HepG2 (cell line): Measurements from ENCODE around the gene DNAJA2. TPM values are rescaled to one million over a fixed set of nuclear protein-coding genes. Genes with fewer than 3 reads are reported as not detected.
A peak's percentile ranks its signal among the peaks of the same experiment; 100 is the strongest.

Source experiments
- GTF2F1 ChIP-seq: fragments of 150-350 bp; IDR thresholded peaks from 2 replicates; pipeline ENCODE4 v1.6.1; 2014; ENCODE audit warnings: low read length
- HNF4G ChIP-seq, 2 experiments: sonication (generic) in 1 of 2; formaldehyde crosslinking in 1 of 2; IDR thresholded peaks; 2 replicates each; pipeline versions ENCODE4 v1.4.0 to v1.6.1; 2011 to 2020; ENCODE audit warnings: borderline replicate concordance in 2 of 2, low read depth in 2 of 2, mild to moderate bottlenecking in 2 of 2, low read length in 1 of 2, missing genetic modification reagents in 1 of 2, moderate library complexity in 1 of 2
- JARID2 ChIP-seq: sonication (generic); formaldehyde crosslinking; IDR thresholded peaks from 2 replicates; pipeline ENCODE4 v1.8.1; 2023; ENCODE audit warnings: missing genetic modification reagents, inconsistent platforms; ENCODE audit not compliant: insufficient replicate concordance
- JUN ChIP-seq: sonication (generic); formaldehyde crosslinking; IDR thresholded peaks from 2 replicates; pipeline ENCODE4 v1.4.0; 2020; ENCODE audit warnings: mild to moderate bottlenecking, missing genetic modification reagents
- NFYB ChIP-seq: sonication (generic); formaldehyde crosslinking; IDR thresholded peaks from 2 replicates; pipeline ENCODE4 v1.4.0; 2020; ENCODE audit warnings: missing genetic modification reagents
- SNAI1 ChIP-seq: sonication (generic); formaldehyde crosslinking; IDR thresholded peaks from 2 replicates; pipeline ENCODE4 v1.5.0; 2020; ENCODE audit warnings: mild to moderate bottlenecking, missing genetic modification reagents, borderline replicate concordance
- TSC22D2 ChIP-seq: sonication (generic); formaldehyde crosslinking; IDR thresholded peaks from 2 replicates; pipeline ENCODE4 v1.5.1; 2020; ENCODE audit warnings: missing genetic modification reagents, mild to moderate bottlenecking, borderline replicate concordance
- ZBTB20 ChIP-seq: sonication (generic); formaldehyde crosslinking; IDR thresholded peaks from 2 replicates; pipeline ENCODE4 v1.8.1; 2023; ENCODE audit warnings: missing genetic modification reagents, low read depth, mild to moderate bottlenecking, borderline replicate concordance
- ZBTB3 ChIP-seq: sonication (generic); formaldehyde crosslinking; IDR thresholded peaks from 2 replicates; pipeline ENCODE4 v1.4.0; 2020; ENCODE audit warnings: low read depth, mild to moderate bottlenecking, moderate library complexity, missing genetic modification reagents, borderline replicate concordance
- ZKSCAN8 ChIP-seq: IDR thresholded peaks from 2 replicates; pipeline ENCODE4 v1.6.1; 2016; ENCODE audit warnings: borderline replicate concordance, missing genetic modification reagents, missing compliant biosample characterization
- ZNF260 ChIP-seq: sonication (generic); formaldehyde crosslinking; IDR thresholded peaks from 2 replicates; pipeline ENCODE4 v1.4.0; 2020; ENCODE audit warnings: missing genetic modification reagents, low read depth, mild to moderate bottlenecking, borderline replicate concordance
- ZNF431 ChIP-seq: sonication (generic); formaldehyde crosslinking; IDR thresholded peaks from 2 replicates; pipeline ENCODE4 v1.9.0; 2022; ENCODE audit warnings: missing genetic modification reagents, low read depth, mild to moderate bottlenecking, borderline replicate concordance
- ZNF558 ChIP-seq: sonication (generic); formaldehyde crosslinking; IDR thresholded peaks from 2 replicates; pipeline ENCODE4 v1.9.0; 2022; ENCODE audit warnings: mild to moderate bottlenecking, missing genetic modification reagents, borderline replicate concordance
- ZNF674 ChIP-seq: sonication (generic); formaldehyde crosslinking; IDR thresholded peaks from 2 replicates; pipeline ENCODE4 v1.5.0; 2020; ENCODE audit warnings: low read depth, mild to moderate bottlenecking, missing genetic modification reagents
- ZNF878 ChIP-seq: sonication (generic); formaldehyde crosslinking; IDR thresholded peaks from 2 replicates; pipeline ENCODE4 v1.8.1; 2023; ENCODE audit warnings: mild to moderate bottlenecking, missing genetic modification reagents, moderate library complexity
- polyA plus RNA-seq, 8 experiments: library from polyadenylated mRNA; depleted of rRNA in 3 of 8; stranded (reverse) in 7 of 8; unstranded in 1 of 8; fragments of >200 nt; fragmentation: Illumina TruSeq in 4 of 8; extraction: Trizol in 4 of 8; gene quantifications; 2 replicates each; pipeline versions ENCODE4 v1.2.1 to v1.2.3, GENCODE V29; 2011 to 2016; ENCODE audit warnings: low read depth in 4 of 8, missing spikeins in 1 of 8, mixed read lengths in 1 of 8; ENCODE audit not compliant: insufficient read depth in 1 of 8
- total RNA-seq, 5 experiments: library from RNA; depleted of rRNA; stranded (reverse); fragments of >200 nt; fragmentation: Illumina TruSeq; extraction: Trizol; gene quantifications; 2 replicates each; pipeline ENCODE4 v1.2.3, GENCODE V29; 2016; ENCODE audit warnings: low read depth in 1 of 5
- TF ChIP-seq, protein P1 (sequence below): sonication (generic); formaldehyde crosslinking; IDR thresholded peaks from 2 replicates; pipeline ENCODE4 v1.8.0; 2022; ENCODE audit warnings: missing genetic modification reagents, mild to moderate bottlenecking, borderline replicate concordance
- TF ChIP-seq, protein P2 (sequence below): IDR thresholded peaks from 2 replicates; pipeline ENCODE4 v1.6.1; 2016; ENCODE audit warnings: control low read depth
- TF ChIP-seq, protein P3 (sequence below): sonication (generic); formaldehyde crosslinking; IDR thresholded peaks from 2 replicates; pipeline ENCODE4 v1.4.0; 2020; ENCODE audit warnings: mild to moderate bottlenecking, missing genetic modification reagents
- TF ChIP-seq, protein P4 (sequence below): sonication (generic); formaldehyde crosslinking; IDR thresholded peaks from 2 replicates; pipeline ENCODE4 v1.5.1; 2020; ENCODE audit warnings: missing genetic modification reagents, mild to moderate bottlenecking, borderline replicate concordance
- TF ChIP-seq, protein P5 (sequence below): sonication (generic); formaldehyde crosslinking; IDR thresholded peaks from 2 replicates; pipeline ENCODE4 v1.4.0; 2020; ENCODE audit warnings: missing genetic modification reagents; ENCODE audit errors: not compliant biosample characterization

DNAJA2 gene
- total and polyA plus RNA-seq, 2 of the 13 experiments (the other 11 are each of a cell fraction or from before 2014, with no cell fraction given) = 25.4 to 176 TPM

DNA sequence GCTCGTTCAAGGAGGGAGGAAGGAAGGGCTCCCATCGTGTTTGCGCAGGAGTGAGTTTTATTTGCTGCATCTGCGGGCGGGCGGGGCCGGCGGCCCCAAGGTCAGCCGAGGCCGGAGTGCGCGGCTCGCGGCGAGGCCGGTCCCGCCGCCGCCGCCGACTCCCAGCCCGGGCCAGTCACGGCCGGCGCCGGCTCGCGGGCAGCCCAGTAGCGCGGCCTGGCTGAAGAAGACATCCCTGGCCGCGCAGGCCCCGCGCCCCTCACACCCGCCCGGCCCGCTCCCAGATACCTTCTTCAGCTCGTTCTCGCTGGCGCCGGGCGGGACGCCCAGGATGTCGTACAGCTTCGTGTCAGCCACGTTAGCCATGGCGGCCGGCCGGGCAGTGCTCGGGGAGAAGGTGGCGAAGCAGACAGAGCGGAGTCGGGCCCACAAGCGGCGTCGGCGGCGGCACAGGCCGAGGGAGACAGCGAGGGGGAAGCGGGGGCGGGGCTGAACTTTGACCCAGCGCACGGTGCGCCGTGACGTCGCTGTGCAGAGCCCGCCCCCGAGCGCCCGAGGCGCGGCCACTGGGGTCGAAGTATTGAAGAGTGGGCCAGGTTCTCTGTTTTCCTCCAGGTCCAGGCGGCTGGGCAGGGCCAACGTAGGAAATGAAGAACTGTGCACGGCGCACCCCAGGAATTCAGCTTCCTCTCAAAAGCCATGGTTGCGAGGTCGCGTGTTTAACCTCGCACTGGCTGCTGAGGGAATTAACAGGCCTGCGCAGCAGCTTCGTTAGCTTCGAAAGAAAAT is at the start of gene DNAJA2 (continued):
- TF ChIP-seq ZNF260 (CRISPR knock-in tag) (0 out of 2 replicates have a peak, but pooled peaks have one; percentile 82), ZNF878 (CRISPR knock-in tag) (peak; percentile 85; the same call in 1 of the 2 replicates), ZBTB3 (CRISPR knock-in tag) (no peak), ZNF431 (CRISPR knock-in tag) (peak; percentile 84; the same call in 1 of the 2 replicates), SNAI1 (peak; percentile 90; the same call in 1 of the 2 replicates), ZNF674 (no peak), JARID2 (CRISPR knock-in tag) (peak; percentile 67), ZKSCAN8 (CRISPR knock-in tag) (no peak), HNF4G (IDR thresholded peaks at IDR 0.05; ENCODE audit: borderline replicate concordance, low read depth, low read length) (peak; percentile 61), HNF4G (CRISPR knock-in tag; IDR thresholded peaks at IDR 0.05; ENCODE audit: borderline replicate concordance, low read depth) (peak; percentile 61; the same call in 1 of the 2 replicates), ZBTB20 (CRISPR knock-in tag) (peak; percentile 94), ZNF558 (CRISPR knock-in tag) (peak; percentile 96), NFYB (peak; percentile 55), GTF2F1 (no peak; the same call in 1 of the 2 replicates), JUN (CRISPR knock-in tag) (peak; percentile 44; the same call in 1 of the 2 replicates), TSC22D2 (CRISPR knock-in tag) (peak; percentile 88; the same call in 1 of the 2 replicates)
- TF ChIP-seq, protein P1, sequence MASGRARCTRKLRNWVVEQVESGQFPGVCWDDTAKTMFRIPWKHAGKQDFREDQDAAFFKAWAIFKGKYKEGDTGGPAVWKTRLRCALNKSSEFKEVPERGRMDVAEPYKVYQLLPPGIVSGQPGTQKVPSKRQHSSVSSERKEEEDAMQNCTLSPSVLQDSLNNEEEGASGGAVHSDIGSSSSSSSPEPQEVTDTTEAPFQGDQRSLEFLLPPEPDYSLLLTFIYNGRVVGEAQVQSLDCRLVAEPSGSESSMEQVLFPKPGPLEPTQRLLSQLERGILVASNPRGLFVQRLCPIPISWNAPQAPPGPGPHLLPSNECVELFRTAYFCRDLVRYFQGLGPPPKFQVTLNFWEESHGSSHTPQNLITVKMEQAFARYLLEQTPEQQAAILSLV (CRISPR knock-in tag) = peak; percentile 87
- TF ChIP-seq, protein P2, sequence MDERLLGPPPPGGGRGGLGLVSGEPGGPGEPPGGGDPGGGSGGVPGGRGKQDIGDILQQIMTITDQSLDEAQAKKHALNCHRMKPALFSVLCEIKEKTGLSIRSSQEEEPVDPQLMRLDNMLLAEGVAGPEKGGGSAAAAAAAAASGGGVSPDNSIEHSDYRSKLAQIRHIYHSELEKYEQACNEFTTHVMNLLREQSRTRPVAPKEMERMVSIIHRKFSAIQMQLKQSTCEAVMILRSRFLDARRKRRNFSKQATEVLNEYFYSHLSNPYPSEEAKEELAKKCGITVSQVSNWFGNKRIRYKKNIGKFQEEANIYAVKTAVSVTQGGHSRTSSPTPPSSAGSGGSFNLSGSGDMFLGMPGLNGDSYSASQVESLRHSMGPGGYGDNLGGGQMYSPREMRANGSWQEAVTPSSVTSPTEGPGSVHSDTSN = no peak
- TF ChIP-seq, protein P3, sequence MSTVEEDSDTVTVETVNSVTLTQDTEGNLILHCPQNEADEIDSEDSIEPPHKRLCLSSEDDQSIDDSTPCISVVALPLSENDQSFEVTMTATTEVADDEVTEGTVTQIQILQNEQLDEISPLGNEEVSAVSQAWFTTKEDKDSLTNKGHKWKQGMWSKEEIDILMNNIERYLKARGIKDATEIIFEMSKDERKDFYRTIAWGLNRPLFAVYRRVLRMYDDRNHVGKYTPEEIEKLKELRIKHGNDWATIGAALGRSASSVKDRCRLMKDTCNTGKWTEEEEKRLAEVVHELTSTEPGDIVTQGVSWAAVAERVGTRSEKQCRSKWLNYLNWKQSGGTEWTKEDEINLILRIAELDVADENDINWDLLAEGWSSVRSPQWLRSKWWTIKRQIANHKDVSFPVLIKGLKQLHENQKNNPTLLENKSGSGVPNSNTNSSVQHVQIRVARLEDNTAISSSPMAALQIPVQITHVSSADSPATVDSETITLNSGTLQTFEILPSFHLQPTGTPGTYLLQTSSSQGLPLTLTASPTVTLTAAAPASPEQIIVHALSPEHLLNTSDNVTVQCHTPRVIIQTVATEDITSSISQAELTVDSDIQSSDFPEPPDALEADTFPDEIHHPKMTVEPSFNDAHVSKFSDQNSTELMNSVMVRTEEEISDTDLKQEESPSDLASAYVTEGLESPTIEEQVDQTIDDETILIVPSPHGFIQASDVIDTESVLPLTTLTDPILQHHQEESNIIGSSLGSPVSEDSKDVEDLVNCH (CRISPR knock-in tag) = no peak
- TF ChIP-seq, protein P4, sequence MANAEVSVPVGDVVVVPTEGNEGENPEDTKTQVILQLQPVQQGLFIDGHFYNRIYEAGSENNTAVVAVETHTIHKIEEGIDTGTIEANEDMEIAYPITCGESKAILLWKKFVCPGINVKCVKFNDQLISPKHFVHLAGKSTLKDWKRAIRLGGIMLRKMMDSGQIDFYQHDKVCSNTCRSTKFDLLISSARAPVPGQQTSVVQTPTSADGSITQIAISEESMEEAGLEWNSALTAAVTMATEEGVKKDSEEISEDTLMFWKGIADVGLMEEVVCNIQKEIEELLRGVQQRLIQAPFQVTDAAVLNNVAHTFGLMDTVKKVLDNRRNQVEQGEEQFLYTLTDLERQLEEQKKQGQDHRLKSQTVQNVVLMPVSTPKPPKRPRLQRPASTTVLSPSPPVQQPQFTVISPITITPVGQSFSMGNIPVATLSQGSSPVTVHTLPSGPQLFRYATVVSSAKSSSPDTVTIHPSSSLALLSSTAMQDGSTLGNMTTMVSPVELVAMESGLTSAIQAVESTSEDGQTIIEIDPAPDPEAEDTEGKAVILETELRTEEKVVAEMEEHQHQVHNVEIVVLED = peak; percentile 99
- TF ChIP-seq, protein P5, sequence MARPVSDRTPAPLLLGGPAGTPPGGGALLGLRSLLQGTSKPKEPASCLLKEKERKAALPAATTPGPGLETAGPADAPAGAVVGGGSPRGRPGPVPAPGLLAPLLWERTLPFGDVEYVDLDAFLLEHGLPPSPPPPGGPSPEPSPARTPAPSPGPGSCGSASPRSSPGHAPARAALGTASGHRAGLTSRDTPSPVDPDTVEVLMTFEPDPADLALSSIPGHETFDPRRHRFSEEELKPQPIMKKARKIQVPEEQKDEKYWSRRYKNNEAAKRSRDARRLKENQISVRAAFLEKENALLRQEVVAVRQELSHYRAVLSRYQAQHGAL (CRISPR knock-in tag) = peak; percentile 86
